HG03558 (cell line): ENCODE results near the gene TBC1D5.
"Not testable (repeated sequence)": the region's sequence is repeated elsewhere in the genome, so short reads cannot be mapped to it uniquely, and the experiment has no call there.

Experiments used
- ATAC-seq: cut with Tn5 transposase; IDR thresholded peaks from one replicate; pipeline ENCODE4 v1.9.1; 2021; ENCODE audit warnings: moderate number of reproducible peaks; ENCODE audit not compliant: unreplicated experiment; ENCODE audit errors: extremely low read depth

TBC1D5 gene

DNA sequence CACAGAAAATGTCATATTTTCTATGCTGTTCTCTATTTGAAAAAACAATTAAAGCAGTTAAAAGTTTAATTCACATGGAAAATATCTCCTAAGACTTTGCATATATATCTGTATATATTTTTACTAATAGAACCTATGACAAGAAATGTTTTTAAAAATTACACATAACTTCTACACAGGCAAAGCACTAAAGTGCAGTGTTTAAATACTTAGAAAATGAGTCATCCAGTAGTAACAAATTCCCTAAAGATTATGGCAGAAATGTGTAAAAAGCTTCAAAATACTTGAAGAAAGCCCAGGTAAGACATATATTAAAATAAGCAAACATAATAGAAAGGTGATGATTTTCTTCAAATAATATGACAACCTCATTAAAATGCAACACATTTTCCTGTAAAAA is 236.6 kb downstream of the TBC1D5 start:
- no peak for ATAC-seq

DNA sequence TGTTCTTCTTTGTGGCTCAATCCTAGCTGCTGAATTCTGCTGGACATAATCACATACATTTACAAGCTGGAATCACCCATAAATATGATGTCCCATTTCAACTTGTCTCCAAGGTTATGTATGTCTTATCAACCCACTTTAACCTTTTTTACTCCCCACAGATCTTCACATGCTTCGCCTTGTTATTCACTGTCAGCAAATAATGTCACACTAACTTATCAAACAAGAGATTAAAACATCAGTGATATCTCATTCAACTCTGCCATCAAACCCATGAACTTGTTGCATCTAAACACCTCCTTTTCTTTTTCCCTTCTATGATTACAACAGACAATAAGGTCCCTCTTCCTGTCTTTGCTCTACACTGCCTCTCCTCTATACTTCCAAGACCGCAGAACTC is 240.7 kb downstream of the TBC1D5 start:
- no peak for ATAC-seq

DNA sequence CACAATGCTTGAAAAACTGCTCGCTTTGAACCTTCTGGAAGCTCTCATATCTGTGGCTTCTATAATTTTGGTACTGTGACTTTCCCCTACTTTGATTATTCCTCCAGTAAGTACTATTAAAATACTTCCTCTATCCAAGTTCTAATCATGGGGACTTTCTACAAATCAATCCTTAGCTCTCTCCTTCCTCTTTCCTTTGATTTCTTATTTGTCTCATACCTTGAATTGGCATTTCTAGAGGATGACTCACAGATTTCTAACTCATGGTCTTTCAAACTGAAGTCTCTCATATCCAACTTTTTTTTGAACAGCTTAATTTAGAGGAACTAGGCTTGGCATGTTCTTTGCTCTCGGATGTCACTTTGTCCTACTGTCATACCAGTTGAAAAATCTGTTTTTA is 241.8 kb downstream of the TBC1D5 start:
- no peak for ATAC-seq

DNA sequence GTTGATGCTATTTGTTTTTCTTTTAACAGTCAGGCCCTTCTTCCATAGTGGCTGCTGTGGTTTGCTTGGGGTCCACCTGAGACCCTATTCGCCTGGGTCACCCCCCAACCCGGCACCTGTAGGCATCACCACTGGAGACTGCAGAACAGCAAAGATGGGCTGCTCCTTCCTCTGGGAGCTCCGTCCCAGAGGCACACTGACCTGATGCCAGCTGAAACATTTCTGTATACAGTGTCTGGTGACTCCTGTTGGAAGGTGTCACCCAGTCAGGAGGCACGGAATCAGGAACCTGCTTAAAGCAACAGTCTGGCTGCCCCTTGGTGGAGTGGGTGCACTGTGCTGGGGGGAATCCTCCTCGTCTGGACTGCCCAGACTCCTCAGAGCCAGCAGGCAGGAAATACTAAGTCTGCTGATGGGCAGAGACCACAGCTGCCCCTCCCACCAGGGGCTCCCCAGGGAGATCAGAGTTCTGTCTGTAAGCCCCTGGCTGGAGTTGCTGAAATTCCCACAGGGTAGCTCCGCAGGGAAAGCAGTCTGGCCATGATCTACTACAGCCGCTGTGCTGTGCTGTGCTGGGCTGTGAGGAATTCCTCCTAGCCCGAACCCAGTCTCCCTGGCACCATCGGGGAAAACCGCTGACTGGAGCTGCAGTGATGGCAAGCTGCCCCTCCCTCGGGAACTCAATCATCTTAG is 248.2 kb downstream of the TBC1D5 start:
- no peak for ATAC-seq

DNA sequence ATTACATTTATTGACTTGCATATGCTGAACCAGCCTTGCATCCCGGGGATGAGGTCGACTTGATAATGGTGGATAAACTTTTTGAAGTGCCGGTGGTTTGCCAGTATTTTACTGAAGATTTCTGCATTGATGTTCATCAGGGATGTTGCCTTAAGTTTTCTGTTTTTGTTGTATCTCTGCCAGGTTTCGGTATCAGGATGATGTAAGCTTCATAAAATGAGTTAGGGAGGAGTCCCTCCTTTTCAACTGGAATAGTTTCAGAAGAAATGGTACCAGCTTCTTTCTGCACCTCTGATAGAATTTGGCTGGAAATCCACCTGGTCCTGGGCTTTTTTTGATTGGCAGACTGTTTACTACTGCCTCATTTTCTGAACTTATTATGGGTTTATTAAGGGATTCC is 250.8 kb downstream of the TBC1D5 start:
- ATAC-seq, result no peak

DNA sequence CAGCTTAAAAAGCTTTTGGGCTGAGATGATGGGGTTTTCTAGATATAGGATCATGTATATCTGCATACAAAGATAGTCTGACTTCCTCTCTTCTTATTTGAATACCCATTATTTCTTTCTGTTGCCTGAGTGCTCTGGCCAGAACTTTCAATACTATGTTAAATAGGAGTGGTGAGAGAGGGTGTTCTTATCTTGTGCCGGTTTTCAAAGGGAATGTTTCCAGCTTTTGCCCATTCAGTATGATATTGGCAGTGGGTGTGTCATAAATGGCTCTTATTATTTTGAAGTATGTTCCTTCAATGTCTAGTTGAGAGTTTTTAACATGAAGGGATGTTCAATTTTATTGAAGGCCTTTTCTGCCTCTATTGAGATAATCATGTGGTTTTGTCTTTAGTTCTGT is 251.2 kb downstream of the TBC1D5 start:
- ATAC-seq, result not testable (repeated sequence)

DNA sequence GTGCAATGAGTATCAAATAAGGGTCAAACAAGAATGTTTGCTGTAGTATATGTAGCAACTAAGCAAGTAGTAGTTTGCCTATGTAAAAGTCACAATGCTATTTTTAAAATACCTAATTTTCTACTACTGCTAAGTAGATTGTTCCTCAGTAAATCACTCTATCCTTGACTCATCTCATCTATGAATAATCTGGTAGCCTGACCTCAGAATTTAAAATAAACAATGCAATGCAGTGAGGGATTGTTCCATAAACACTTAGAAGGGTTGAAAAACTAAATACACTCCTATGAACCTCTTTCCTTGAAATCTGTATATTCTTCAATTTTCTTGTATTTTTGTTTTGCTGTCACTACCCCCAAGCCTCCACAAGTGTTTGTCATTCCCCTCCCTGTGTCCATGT is 253.3 kb downstream of the TBC1D5 start:
- no peak for ATAC-seq

GRCh38 chr3:17481116-17481515 is 261.3 kb downstream of the TBC1D5 start:
- no peak for ATAC-seq

GRCh38 chr3:17479681-17480405 is 262.6 kb downstream of the TBC1D5 start:
- no peak for ATAC-seq

DNA sequence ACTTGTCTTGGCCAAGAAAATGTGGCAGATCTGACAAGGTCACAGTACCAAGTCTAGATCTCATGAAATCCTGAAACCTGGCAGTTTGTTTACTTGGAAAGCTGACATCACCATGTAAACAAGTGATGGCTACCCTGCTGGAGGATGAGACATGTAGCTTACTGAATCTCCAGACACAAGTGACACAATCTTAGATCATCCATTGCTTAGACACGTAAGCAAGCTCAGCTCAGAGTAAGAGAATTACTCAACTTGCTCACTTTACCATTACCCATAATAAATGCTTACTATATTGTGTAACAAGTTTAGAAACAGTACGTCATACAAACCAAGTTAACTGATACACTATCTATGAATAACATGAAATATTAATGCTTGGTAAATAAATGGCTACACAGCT is 263.8 kb downstream of the TBC1D5 start:
- ATAC-seq, result no peak

DNA sequence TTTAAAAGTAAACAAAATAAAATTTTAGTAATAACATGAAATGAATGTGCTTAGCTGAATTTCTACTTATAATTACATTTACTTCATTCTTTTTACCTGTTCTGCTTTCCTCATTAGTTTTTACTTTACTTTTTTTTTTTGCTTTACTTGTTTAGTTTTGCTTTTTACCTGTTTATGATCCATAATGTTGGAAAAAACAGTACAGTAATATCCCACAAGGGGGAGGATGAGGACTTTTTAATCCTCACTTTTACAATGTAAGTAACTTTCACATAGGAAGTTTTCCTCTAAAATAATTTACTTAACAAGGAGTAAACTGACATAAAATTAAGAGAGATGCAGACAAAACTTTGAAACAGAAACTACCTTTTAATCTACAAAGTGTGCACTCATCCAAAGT is 268.7 kb downstream of the TBC1D5 start:
- ATAC-seq, result no peak

DNA sequence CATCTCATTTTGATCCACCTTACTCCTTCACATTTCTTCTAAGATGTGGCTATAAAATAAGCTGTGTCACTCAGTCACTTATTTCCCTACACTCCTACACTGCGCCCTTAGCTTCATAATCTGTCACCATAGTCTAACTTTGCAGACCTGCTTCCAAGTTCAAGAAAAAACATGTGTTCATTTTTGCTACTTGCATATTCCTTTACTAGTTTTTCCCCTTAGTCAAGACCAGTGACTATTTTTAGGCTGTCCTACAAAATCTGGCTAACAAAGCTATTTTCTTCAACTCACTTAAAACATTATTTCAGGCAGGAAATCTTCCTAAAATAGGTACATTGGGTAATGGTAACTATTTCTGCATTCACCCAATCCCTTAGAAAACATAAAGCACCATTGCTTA is 272.5 kb downstream of the TBC1D5 start:
- ATAC-seq, result no peak

DNA sequence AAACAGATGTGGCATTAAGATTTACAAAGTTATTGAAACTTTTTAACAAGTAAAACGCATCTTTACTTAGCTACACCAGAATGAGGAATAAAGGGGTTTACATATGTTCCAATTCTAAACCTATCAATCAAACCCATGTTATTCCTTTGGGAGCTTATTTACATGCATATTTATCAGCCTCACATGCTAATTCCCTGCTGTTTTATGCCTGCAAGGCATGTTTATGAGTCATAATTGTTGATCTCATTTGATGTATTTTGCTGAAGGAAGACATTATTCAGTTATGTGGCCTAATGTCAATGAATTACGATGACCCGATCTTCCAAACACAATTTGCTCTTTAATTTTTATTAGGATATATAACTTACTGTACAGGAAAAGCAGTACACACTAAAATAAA is 272.9 kb downstream of the TBC1D5 start:
- no peak for ATAC-seq

- no peak for ATAC-seq
These were observed 276.4 kb downstream of the TBC1D5 start for GRCh38 chr3:17466028-17466427.

GRCh38 chr3:17459470-17459993 is 282.9 kb downstream of the TBC1D5 start:
- no peak for ATAC-seq

DNA sequence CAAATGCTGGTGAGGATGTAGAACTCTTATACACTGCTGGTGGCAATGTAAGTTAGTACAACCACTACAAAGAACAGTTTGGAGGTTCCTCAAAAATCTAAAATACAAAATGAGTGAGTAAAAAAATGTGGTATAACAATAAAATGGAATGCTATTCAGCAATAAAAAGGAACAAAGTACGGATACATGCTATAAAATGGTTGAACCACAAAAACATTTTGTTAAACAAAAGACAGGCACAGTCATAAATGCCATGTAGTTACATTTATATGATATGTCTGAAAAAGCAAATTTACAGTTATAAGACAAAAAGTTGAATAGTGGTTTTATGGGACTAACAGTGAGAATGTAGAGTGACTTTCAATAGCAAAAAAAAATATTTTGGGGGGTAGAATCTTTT is 285.8 kb downstream of the TBC1D5 start:
- ATAC-seq, result no peak

DNA sequence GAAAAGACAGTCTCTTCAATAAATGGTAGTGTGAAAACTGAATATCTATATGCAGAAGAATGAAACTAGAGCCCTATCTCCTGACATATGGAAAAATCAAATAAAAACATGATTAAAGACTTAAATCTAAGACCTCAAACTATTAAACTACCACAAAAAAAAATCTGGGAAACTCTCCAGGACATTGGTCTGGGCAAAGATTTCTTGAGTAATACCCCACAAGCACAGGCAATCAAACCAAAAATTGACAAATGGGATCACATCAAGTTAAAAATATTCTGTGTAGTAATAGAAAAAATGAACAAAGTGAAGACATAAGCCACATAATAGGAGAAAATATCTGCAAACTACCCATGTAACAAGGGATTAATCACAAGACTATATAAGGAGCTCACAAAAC is 286.4 kb downstream of the TBC1D5 start:
- ATAC-seq, result no peak

GRCh38 chr3:17444865-17445264 is 297.6 kb downstream of the TBC1D5 start:
- ATAC-seq, result no peak

- ATAC-seq, result no peak
These were observed 299.3 kb downstream of the TBC1D5 start for GRCh38 chr3:17443142-17443541.

GRCh38 chr3:17442332-17443049 is 299.9 kb downstream of the TBC1D5 start:
- no peak for ATAC-seq

- ATAC-seq, result no peak
These were observed 308.6 kb downstream of the TBC1D5 start for GRCh38 chr3:17433876-17434275.
